HG02852 (cell line): ENCODE measurements around the gene KARS1.
"Not testable (repeated sequence)": the region's sequence is repeated elsewhere in the genome, so short reads cannot be mapped to it uniquely, and the experiment has no call there.

Experiments
- ATAC-seq: cut with Tn5 transposase; IDR thresholded peaks from one replicate; pipeline ENCODE4 v1.9.1; 2021; ENCODE audit warnings: mild to moderate bottlenecking, moderate library complexity; ENCODE audit not compliant: unreplicated experiment

Gene KARS1

DNA sequence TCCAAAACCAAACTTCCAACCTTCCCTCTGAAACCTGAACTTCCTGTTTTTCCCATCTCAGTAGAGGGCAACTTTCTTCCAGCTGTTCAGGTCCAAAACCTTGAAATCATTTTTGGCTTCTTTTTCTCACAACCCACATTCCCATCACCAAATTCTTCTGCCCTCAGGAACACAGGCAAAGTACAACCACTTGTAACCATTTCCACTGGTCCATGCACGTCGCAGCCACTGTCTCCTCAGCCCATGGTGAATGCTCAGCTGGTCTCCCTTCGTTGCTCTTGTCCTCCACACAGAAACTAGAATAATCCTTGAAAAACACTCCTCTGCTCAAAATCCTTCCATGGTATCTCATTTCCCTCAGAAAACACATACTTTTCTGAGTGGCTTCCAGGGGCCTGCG, 20.7 kb downstream of the KARS1 start:
- ATAC-seq, result no peak

DNA sequence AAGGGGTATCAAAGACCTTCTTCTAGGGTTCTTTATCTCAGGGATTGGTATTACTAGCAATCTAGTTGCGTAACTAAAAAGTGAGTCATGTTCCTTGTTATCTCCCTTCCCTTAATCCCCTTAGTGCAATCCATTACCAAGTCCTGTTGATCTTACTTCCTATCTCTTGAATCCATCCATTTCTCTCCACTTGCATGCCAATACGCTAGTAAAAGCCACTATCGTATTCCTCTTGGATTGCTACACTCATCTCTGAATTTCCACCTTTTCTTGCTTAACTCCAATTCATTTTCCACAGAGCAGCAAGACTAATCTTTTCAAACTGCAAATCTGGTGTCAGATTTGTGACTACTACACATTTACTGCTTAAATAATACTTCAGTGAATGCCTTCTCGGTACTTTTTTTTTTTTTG, 22.5 kb downstream of the KARS1 start:
- ATAC-seq, result no peak

- peak; percentile 94 for ATAC-seq
Observed at GRCh38 chr16:75622761-75623605, 24.5 kb downstream of the KARS1 start, which contains the start of gene ADAT1. Gene ADAT1, minus strand, starts transcription at chr16:75623281. Its CDS starts 2,482 bp downstream, at chr16:75620799.

- no peak for ATAC-seq
Observed at GRCh38 chr16:75621170-75621477, 26.3 kb downstream of the KARS1 start.

- ATAC-seq, result no peak
Observed at GRCh38 chr16:75620326-75621169, 26.9 kb downstream of the KARS1 start.

GRCh38 chr16:75618780-75619179, 28.7 kb downstream of the KARS1 start:
- ATAC-seq, result no peak

DNA sequence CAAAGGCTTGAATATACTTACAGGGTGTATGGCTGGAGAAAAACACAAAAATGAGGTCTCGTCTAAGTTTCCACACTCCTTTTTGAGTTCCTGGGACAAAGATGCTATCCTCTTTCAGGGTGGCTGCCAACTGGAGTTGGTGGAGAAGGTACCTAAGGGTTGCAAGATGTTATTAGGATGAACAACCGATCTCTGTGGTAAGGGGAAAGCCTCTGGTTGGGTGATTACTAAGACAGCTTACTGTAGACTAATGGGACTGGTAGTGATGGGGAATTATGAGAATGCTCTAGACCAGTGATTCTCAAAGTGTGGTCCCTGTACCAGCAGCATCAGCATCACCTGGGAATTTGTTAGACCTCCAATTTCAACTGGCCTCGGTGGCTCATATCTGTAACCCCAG, 30.3 kb downstream of the KARS1 start:
- no peak for ATAC-seq

- ATAC-seq, result peak; percentile 64
Observed at GRCh38 chr16:75616521-75617010, 30.9 kb downstream of the KARS1 start.

GRCh38 chr16:75615619-75616018, 31.8 kb downstream of the KARS1 start:
- ATAC-seq, result no peak

- ATAC-seq, result no peak
Observed at GRCh38 chr16:75614066-75614897, 33.2 kb downstream of the KARS1 start.

GRCh38 chr16:75606507-75606906, 41.0 kb downstream of the KARS1 start:
- no peak for ATAC-seq

DNA sequence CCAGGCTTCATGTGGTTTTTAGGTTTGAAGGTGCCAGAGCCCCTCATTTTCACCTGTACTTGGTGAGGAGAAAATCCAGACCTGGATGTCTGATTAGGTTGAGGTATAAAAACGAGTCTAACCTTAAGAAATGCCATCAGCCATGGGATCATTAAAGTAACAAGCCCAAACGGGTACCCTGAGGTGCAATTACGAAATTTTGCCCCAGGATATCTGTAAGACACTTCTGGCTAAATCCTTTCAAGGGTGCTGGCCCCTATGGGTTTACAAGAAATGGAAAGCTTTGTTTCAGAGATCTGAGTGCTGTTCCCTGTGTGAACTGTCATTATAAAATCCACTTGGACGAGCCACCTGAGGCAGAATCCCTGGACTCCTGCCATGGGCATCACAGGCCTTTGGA, 44.2 kb downstream of the KARS1 start:
- no peak for ATAC-seq

DNA sequence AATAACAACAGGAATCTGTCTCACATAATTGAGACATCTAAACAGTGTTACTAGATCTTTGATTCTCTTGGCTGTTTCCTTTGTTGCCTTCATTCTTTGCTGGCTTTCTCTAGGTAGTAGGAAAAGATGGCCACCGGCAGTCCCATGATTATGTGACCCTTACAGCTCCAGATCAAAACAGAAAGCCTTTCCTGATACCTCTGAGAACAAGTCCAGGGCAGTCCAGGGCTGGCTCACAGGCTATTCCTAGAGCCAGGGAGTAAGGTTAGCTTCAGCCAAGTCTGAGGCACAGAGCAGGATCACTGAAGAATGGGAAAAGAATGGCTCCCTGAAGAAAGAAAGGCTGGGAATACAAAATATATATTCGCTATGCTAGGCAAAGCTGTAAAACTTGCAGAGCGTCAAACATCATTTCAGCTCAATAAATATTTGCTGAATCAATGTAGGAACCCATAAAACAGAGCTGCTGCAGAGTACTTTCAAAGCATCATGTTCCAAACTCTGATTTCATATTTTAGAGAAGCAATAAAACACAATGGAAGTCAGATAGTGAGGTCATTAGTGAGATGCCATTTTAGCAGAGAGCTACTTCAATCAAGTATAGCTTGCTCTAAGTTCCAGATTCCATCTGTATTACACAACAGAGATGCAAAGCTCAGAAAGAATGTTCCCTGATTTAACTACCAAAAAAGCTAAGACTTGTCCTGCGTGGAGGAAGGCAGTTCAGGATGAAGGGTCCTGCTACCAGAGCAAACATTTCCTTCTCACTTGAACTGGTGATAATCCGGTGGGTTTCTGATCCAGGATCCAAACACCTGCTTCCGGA, 47.8 kb downstream of the KARS1 start:
- ATAC-seq, result no peak

GRCh38 chr16:75593825-75594820, 53.3 kb downstream of the KARS1 start:
- no peak for ATAC-seq

DNA sequence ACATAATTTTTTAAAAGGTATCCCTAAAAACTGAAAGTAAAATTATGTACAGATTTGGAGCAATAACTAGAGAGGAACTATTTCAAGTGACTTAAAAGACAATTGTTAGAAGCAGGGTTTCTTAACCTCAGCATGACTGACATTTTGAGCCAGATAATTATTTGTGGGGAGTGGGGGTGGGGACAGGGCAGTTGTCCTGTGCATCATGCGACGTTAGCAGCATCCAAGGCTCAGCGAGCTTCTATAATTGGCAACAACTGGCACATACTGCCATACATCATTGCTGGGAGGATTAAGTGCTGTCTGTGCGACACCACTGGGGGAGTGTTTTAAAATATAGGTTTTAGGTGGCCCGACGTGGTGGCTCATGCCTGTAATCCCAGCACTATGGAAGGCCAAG, 54.2 kb downstream of the KARS1 start:
- ATAC-seq, result no peak

GRCh38 chr16:75591927-75592326, 55.5 kb downstream of the KARS1 start:
- ATAC-seq, result not testable (repeated sequence)

GRCh38 chr16:75590920-75591843, 56.3 kb downstream of the KARS1 start:
- no peak for ATAC-seq

- ATAC-seq, result no peak
Observed at GRCh38 chr16:75589306-75589705, 58.2 kb downstream of the KARS1 start.
